ENCODE data around the gene OBSCN. TPM values are rescaled to one million over a fixed set of nuclear protein-coding genes. Genes with fewer than 3 reads are reported as not detected.

OBSCN gene
- total and polyA plus RNA-seq, 10 of the 15 experiments (the other 5 are each of a cell fraction or from before 2014, with no cell fraction given), result 0.01 to 0.36 (median 0.08) TPM; not detected in 2

- BruUV-seq (replicated peaks), result no TSS peak
- SMC1A ChIA-PET (ENCODE audit: uncharacterized antibody, unreplicated experiment), result no interaction called here
- POLR2A ChIA-PET, result no interaction called here
- no peak for TF ChIP-seq JUNB (IDR thresholded peaks at IDR 0.05)
- FAIRE-seq (no peak), ATAC-seq (no peak), DNase-seq (ENCODE audit: low read depth, low spot score) (no peak)
- Histone ChIP-seq H3K27me3 (replicated peaks in 1 of 2; ENCODE audit: control insufficient read depth in 2 of 2, insufficient read depth in 2 of 2, low read length in 1 of 2) (peaks cover 0 to 1% of the 10 kb centered on the region in 2 experiments; a peak in 2 of 4 replicates), H3K79me2 (ENCODE audit: control insufficient read depth, insufficient read depth, low read length) (no peaks in the 10 kb centered on the region), H3K4me2 (ENCODE audit: control insufficient read depth, insufficient read depth) (no peak overlapping the region), H3K4me3 (no peak overlapping the region), H3K9me3 (replicated peaks; ENCODE audit: control insufficient read depth, insufficient read depth, low read length) (no peaks in the 10 kb centered on the region; the same call in 2 of the 3 replicates), H3K4me1 (ENCODE audit: control insufficient read depth, insufficient read depth, low read length) (no peaks in the 10 kb centered on the region), H3K27ac (ENCODE audit: control insufficient read depth, insufficient read depth) (no peak overlapping the region), H2AFZ (ENCODE audit: control insufficient read depth, low read depth, low read length) (no peak overlapping the region), H3K9ac (ENCODE audit: control insufficient read depth, insufficient read depth, low read length) (no peak overlapping the region), H4K20me1 (ENCODE audit: control insufficient read depth, insufficient read depth) (no peaks in the 10 kb centered on the region), H3K36me3 (ENCODE audit: control insufficient read depth in 2 of 2, insufficient read depth in 2 of 2, low read length in 1 of 2) (no peaks in the 10 kb centered on the region)
- RAD21 ChIA-PET (ENCODE audit: unreplicated experiment), result no interaction called here
- in situ Hi-C loops (cut with MboI) (no loop called here), intact Hi-C loops (cut with micrococcal nuclease; ENCODE audit: unreplicated experiment) (no loop called here)
- WGBS (ENCODE audit: insufficient coverage, insufficient replicate concordance, low lambda C conversion rate, missing lambda C conversion rate), result 20% methylated on average over 14 of the region's 14 CpGs
- CTCF ChIA-PET, result no interaction called here
Measured at GRCh38 chr1:228373681-228374571, 166.1 kb downstream of the OBSCN start.

- FAIRE-seq (no peak), DNase-seq (ENCODE audit: low read depth, low spot score) (no peak), ATAC-seq (no peak)
- Histone ChIP-seq H3K4me1 (ENCODE audit: control insufficient read depth, insufficient read depth, low read length) (no peaks in the 10 kb centered on the region), H3K27ac (ENCODE audit: control insufficient read depth, insufficient read depth) (no peak overlapping the region), H3K27me3 (replicated peaks in 1 of 2; ENCODE audit: control insufficient read depth in 2 of 2, insufficient read depth in 2 of 2, low read length in 1 of 2) (peaks cover 0 to 5% of the 10 kb centered on the region in 2 experiments; a peak in 3 of 4 replicates), H3K4me3 (no peak overlapping the region), H3K4me2 (ENCODE audit: control insufficient read depth, insufficient read depth) (no peak overlapping the region), H3K9ac (ENCODE audit: control insufficient read depth, insufficient read depth, low read length) (no peak overlapping the region), H3K79me2 (ENCODE audit: control insufficient read depth, insufficient read depth, low read length) (no peaks in the 10 kb centered on the region), H4K20me1 (ENCODE audit: control insufficient read depth, insufficient read depth) (no peaks in the 10 kb centered on the region), H2AFZ (ENCODE audit: control insufficient read depth, low read depth, low read length) (no peak overlapping the region), H3K9me3 (replicated peaks; ENCODE audit: control insufficient read depth, insufficient read depth, low read length) (no peaks in the 10 kb centered on the region; the same call in 2 of the 3 replicates), H3K36me3 (ENCODE audit: control insufficient read depth in 2 of 2, insufficient read depth in 2 of 2, low read length in 1 of 2) (no peaks in the 10 kb centered on the region)
- ChIA-PET CTCF (no interaction called here), RAD21 (ENCODE audit: unreplicated experiment) (no interaction called here), SMC1A (ENCODE audit: uncharacterized antibody, unreplicated experiment) (no interaction called here), POLR2A (no interaction called here)
- intact Hi-C loops (cut with micrococcal nuclease; ENCODE audit: unreplicated experiment), result no loop called here
- in situ Hi-C loops (cut with MboI), result no loop called here
- no TSS peak for BruUV-seq (replicated peaks)
- 46% methylated on average over 25 of the region's 25 CpGs for WGBS (ENCODE audit: insufficient coverage, insufficient replicate concordance, low lambda C conversion rate, missing lambda C conversion rate)
- TF ChIP-seq CREB1 (IDR thresholded peaks at IDR 0.05; ENCODE audit: low read depth) (no peak), POLR2AphosphoS2 (IDR thresholded peaks at IDR 0.05; ENCODE audit: low read depth, low read length) (no peak), ZNF217 (IDR thresholded peaks at IDR 0.05) (no peak)
- TF ChIP-seq, protein P1, sequence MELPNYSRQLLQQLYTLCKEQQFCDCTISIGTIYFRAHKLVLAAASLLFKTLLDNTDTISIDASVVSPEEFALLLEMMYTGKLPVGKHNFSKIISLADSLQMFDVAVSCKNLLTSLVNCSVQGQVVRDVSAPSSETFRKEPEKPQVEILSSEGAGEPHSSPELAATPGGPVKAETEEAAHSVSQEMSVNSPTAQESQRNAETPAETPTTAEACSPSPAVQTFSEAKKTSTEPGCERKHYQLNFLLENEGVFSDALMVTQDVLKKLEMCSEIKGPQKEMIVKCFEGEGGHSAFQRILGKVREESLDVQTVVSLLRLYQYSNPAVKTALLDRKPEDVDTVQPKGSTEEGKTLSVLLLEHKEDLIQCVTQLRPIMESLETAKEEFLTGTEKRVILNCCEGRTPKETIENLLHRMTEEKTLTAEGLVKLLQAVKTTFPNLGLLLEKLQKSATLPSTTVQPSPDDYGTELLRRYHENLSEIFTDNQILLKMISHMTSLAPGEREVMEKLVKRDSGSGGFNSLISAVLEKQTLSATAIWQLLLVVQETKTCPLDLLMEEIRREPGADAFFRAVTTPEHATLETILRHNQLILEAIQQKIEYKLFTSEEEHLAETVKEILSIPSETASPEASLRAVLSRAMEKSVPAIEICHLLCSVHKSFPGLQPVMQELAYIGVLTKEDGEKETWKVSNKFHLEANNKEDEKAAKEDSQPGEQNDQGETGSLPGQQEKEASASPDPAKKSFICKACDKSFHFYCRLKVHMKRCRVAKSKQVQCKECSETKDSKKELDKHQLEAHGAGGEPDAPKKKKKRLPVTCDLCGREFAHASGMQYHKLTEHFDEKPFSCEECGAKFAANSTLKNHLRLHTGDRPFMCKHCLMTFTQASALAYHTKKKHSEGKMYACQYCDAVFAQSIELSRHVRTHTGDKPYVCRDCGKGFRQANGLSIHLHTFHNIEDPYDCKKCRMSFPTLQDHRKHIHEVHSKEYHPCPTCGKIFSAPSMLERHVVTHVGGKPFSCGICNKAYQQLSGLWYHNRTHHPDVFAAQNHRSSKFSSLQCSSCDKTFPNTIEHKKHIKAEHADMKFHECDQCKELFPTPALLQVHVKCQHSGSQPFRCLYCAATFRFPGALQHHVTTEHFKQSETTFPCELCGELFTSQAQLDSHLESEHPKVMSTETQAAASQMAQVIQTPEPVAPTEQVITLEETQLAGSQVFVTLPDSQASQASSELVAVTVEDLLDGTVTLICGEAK (IDR thresholded peaks at IDR 0.05; ENCODE audit: borderline replicate concordance), result no peak
- TF ChIP-seq, protein P2, sequence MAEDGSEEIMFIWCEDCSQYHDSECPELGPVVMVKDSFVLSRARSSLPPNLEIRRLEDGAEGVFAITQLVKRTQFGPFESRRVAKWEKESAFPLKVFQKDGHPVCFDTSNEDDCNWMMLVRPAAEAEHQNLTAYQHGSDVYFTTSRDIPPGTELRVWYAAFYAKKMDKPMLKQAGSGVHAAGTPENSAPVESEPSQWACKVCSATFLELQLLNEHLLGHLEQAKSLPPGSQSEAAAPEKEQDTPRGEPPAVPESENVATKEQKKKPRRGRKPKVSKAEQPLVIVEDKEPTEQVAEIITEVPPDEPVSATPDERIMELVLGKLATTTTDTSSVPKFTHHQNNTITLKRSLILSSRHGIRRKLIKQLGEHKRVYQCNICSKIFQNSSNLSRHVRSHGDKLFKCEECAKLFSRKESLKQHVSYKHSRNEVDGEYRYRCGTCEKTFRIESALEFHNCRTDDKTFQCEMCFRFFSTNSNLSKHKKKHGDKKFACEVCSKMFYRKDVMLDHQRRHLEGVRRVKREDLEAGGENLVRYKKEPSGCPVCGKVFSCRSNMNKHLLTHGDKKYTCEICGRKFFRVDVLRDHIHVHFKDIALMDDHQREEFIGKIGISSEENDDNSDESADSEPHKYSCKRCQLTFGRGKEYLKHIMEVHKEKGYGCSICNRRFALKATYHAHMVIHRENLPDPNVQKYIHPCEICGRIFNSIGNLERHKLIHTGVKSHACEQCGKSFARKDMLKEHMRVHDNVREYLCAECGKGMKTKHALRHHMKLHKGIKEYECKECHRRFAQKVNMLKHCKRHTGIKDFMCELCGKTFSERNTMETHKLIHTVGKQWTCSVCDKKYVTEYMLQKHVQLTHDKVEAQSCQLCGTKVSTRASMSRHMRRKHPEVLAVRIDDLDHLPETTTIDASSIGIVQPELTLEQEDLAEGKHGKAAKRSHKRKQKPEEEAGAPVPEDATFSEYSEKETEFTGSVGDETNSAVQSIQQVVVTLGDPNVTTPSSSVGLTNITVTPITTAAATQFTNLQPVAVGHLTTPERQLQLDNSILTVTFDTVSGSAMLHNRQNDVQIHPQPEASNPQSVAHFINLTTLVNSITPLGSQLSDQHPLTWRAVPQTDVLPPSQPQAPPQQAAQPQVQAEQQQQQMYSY (CRISPR knock-in tag; IDR thresholded peaks at IDR 0.05), result no peak
Measured at GRCh38 chr1:228374711-228375577, 167.1 kb downstream of the OBSCN start.
